Subcutaneous adipose tissue (tissue), 4 donors: ENCODE data around the gene ZCCHC2. TPM values are rescaled to one million over a fixed set of nuclear protein-coding genes. Genes with fewer than 3 reads are reported as not detected.

Experiments used
- CTCF ChIP-seq: fragments of 450-650 bp; IDR thresholded peaks from one replicate; pipeline ENCODE4 v1.5.1; 2016; ENCODE audit warnings: low read depth, mild to moderate bottlenecking, control low read depth, antibody characterized with exemption, moderate library complexity
- total RNA-seq, 4 donors: library from RNA; depleted of rRNA; stranded (reverse); fragments of >200 nt; gene quantifications; one replicate each; pipeline ENCODE4 v1.1.0, GENCODE V29; 2016

ZCCHC2 gene
- total RNA-seq, 4 donors from 2014 or later, result 33.5 to 48.1 (median 37.1) TPM

- TF ChIP-seq CTCF, result no peak
These were observed 87.5 kb downstream of the ZCCHC2 start for GRCh38 chr18:62610351-62610700.

GRCh38 chr18:62610701-62611411, 88.0 kb downstream of the ZCCHC2 start:
- TF ChIP-seq CTCF, result no peak

GRCh38 chr18:62611453-62612288, 88.8 kb downstream of the ZCCHC2 start:
- TF ChIP-seq CTCF, result no peak

- no peak for TF ChIP-seq CTCF
These were observed 89.4 kb downstream of the ZCCHC2 start for GRCh38 chr18:62612289-62612645.

GRCh38 chr18:62612776-62613175, 90.0 kb downstream of the ZCCHC2 start:
- TF ChIP-seq CTCF, result no peak

- TF ChIP-seq CTCF, result no peak
These were observed 91.7 kb downstream of the ZCCHC2 start for GRCh38 chr18:62614494-62614893.

- TF ChIP-seq CTCF, result no peak
These were observed 93.5 kb downstream of the ZCCHC2 start for GRCh38 chr18:62616331-62616805.
